HEK293 (cell line): ENCODE measurements around the gene DDTL.

Experiments used
- CTCF ChIA-PET: fragments of 350-600 bp; formaldehyde crosslinking; extraction: SDS; loops from one replicate; lab custom pipeline; 2021; ENCODE audit warnings: antibody characterized with exemption; lab: Yijun Ruan, JAX
- POLR2A ChIA-PET: fragments of 300-600 bp; formaldehyde crosslinking; extraction: SDS; loops from one replicate; lab custom pipeline; 2020; ENCODE audit warnings: antibody characterized with exemption, inconsistent platforms; lab: Yijun Ruan, JAX
- H3K27ac ChIP-seq: fragments of 200-500 bp; sonication (Bioruptor generic); 2 replicates; pipeline ENCODE4 v1.5.1; 2014; ENCODE audit warnings: low read depth, low read length, control low read depth, inconsistent platforms; ENCODE audit errors: extremely low read depth
- H3K36me3 ChIP-seq, 2 experiments: fragments of 200-500 bp in 1 of 2; sonication (Bioruptor generic) in 1 of 2; 1 replicate in 1 of 2; 2 replicates in 1 of 2; pipeline ENCODE4 v1.5.1; 2014 to 2017; ENCODE audit warnings: inconsistent platforms in 2 of 2, low read length in 2 of 2; ENCODE audit not compliant: control insufficient read depth in 2 of 2, insufficient read depth in 1 of 2
- H3K4me1 ChIP-seq: fragments of 200-500 bp; sonication (Bioruptor generic); 2 replicates; pipeline ENCODE4 v1.5.1; 2014; ENCODE audit warnings: mild to moderate bottlenecking, low read length, inconsistent platforms; ENCODE audit not compliant: control insufficient read depth, insufficient read depth
- H3K4me3 ChIP-seq: 2 replicates; pipeline ENCODE4 v1.5.1; 2011; ENCODE audit warnings: low read depth, mild to moderate bottlenecking, control low read depth, low read length, moderate library complexity
- H3K9me3 ChIP-seq: fragments of 200-500 bp; sonication (Bioruptor generic); 2 replicates; pipeline ENCODE4 v1.5.1; 2014; ENCODE audit warnings: low read depth, low read length, inconsistent platforms; ENCODE audit not compliant: control insufficient read depth, insufficient read depth
- HOXD13 ChIP-seq: sonication (generic); formaldehyde crosslinking; IDR thresholded peaks from 2 replicates; pipeline ENCODE4 v1.8.0; 2022; ENCODE audit warnings: missing genetic modification reagents, borderline replicate concordance
- MEIS1 ChIP-seq: sonication (generic); formaldehyde crosslinking; IDR thresholded peaks from 2 replicates; pipeline ENCODE4 v1.8.1; 2022; ENCODE audit warnings: missing genetic modification reagents, mild to moderate bottlenecking, borderline replicate concordance
- SETDB1 ChIP-seq: IDR thresholded peaks from one replicate; pipeline ENCODE4 v1.6.1; 2017; ENCODE audit warnings: mild to moderate bottlenecking, low read length, moderate library complexity, mixed read lengths; ENCODE audit not compliant: insufficient read length
- SP2 ChIP-seq: fragments of 450-650 bp; formaldehyde crosslinking; IDR thresholded peaks from 2 replicates; pipeline ENCODE4 v1.5.1; 2016; ENCODE audit warnings: missing biosample characterization, missing genetic modification characterization
- TRIM28 ChIP-seq: IDR thresholded peaks from 2 replicates; pipeline ENCODE4 v1.6.1; 2011; ENCODE audit warnings: low read length, control low read depth, borderline replicate concordance
- ZFP41 ChIP-seq: fragments of 450-650 bp; formaldehyde crosslinking; IDR thresholded peaks from 2 replicates; pipeline ENCODE4 v1.5.1; 2016; ENCODE audit warnings: missing biosample characterization, missing genetic modification characterization, borderline replicate concordance
- ZNF121 ChIP-seq: fragments of 450-650 bp; formaldehyde crosslinking; IDR thresholded peaks from 2 replicates; pipeline ENCODE4 v1.5.1; 2016; ENCODE audit warnings: missing biosample characterization, missing genetic modification characterization
- ZNF19 ChIP-seq: fragments of 450-650 bp; formaldehyde crosslinking; IDR thresholded peaks from 2 replicates; pipeline ENCODE4; 2016; ENCODE audit warnings: missing biosample characterization, missing genetic modification characterization, low read depth
- ZNF2 ChIP-seq: fragments of 450-650 bp; formaldehyde crosslinking; IDR thresholded peaks from 2 replicates; pipeline ENCODE4 v1.5.1; 2016; ENCODE audit warnings: missing biosample characterization, missing genetic modification characterization
- ZNF223 ChIP-seq: fragments of 450-650 bp; formaldehyde crosslinking; IDR thresholded peaks from 2 replicates; pipeline ENCODE4 v1.5.1; 2016; ENCODE audit warnings: missing biosample characterization, missing genetic modification characterization
- ZNF37A ChIP-seq: fragments of 450-650 bp; IDR thresholded peaks from 2 replicates; pipeline ENCODE4 v1.5.1; 2018; ENCODE audit warnings: missing biosample characterization, missing genetic modification characterization
- ZNF433 ChIP-seq: fragments of 450-650 bp; formaldehyde crosslinking; IDR thresholded peaks from 2 replicates; pipeline ENCODE4 v1.5.1; 2016; ENCODE audit warnings: missing biosample characterization, missing genetic modification characterization, low read depth
- ZNF560 ChIP-seq: fragments of 450-650 bp; formaldehyde crosslinking; IDR thresholded peaks from 2 replicates; pipeline ENCODE4 v1.5.1; 2017; ENCODE audit warnings: missing biosample characterization, missing genetic modification characterization, borderline replicate concordance
- ZNF629 ChIP-seq: fragments of 450-650 bp; formaldehyde crosslinking; IDR thresholded peaks from 2 replicates; pipeline ENCODE4 v1.5.1; 2017; ENCODE audit warnings: missing biosample characterization, missing genetic modification characterization
- ZNF660 ChIP-seq: fragments of 450-650 bp; IDR thresholded peaks from 2 replicates; pipeline ENCODE4 v1.5.1; 2018; ENCODE audit warnings: missing biosample characterization, mild to moderate bottlenecking, missing genetic modification characterization
- ZNF776 ChIP-seq: fragments of 450-650 bp; formaldehyde crosslinking; IDR thresholded peaks from 2 replicates; pipeline ENCODE4 v1.5.0; 2017; ENCODE audit warnings: missing biosample characterization, missing genetic modification characterization, borderline replicate concordance
- ZNF785 ChIP-seq: fragments of 450-650 bp; formaldehyde crosslinking; IDR thresholded peaks from 2 replicates; pipeline ENCODE4 v1.5.1; 2016; ENCODE audit warnings: missing biosample characterization, missing genetic modification characterization
- ZNF837 ChIP-seq: fragments of 450-650 bp; formaldehyde crosslinking; IDR thresholded peaks from 2 replicates; pipeline ENCODE4 v1.5.1; 2016; ENCODE audit warnings: missing biosample characterization, missing genetic modification characterization
- ZNF843 ChIP-seq: fragments of 450-650 bp; formaldehyde crosslinking; IDR thresholded peaks from 2 replicates; pipeline ENCODE4 v1.5.1; 2016; ENCODE audit warnings: missing biosample characterization, missing genetic modification characterization
- TF ChIP-seq, protein P1 (sequence below): fragments of 450-650 bp; formaldehyde crosslinking; IDR thresholded peaks from 2 replicates; pipeline ENCODE4 v1.5.1; 2016; ENCODE audit warnings: missing biosample characterization, missing genetic modification characterization
- TF ChIP-seq, protein P2 (sequence below): fragments of 450-650 bp; formaldehyde crosslinking; IDR thresholded peaks from 2 replicates; pipeline ENCODE4 v1.5.1; 2016; ENCODE audit warnings: missing biosample characterization, missing genetic modification characterization
- TF ChIP-seq, protein P3 (sequence below): fragments of 450-650 bp; formaldehyde crosslinking; IDR thresholded peaks from 2 replicates; pipeline ENCODE4 v1.5.1; 2016; ENCODE audit warnings: missing biosample characterization, missing genetic modification characterization
- TF ChIP-seq, protein P4 (sequence below): fragments of 450-650 bp; formaldehyde crosslinking; IDR thresholded peaks from 2 replicates; pipeline ENCODE4 v1.5.1; 2016; ENCODE audit warnings: missing biosample characterization, missing genetic modification characterization

The DDTL gene

DNA sequence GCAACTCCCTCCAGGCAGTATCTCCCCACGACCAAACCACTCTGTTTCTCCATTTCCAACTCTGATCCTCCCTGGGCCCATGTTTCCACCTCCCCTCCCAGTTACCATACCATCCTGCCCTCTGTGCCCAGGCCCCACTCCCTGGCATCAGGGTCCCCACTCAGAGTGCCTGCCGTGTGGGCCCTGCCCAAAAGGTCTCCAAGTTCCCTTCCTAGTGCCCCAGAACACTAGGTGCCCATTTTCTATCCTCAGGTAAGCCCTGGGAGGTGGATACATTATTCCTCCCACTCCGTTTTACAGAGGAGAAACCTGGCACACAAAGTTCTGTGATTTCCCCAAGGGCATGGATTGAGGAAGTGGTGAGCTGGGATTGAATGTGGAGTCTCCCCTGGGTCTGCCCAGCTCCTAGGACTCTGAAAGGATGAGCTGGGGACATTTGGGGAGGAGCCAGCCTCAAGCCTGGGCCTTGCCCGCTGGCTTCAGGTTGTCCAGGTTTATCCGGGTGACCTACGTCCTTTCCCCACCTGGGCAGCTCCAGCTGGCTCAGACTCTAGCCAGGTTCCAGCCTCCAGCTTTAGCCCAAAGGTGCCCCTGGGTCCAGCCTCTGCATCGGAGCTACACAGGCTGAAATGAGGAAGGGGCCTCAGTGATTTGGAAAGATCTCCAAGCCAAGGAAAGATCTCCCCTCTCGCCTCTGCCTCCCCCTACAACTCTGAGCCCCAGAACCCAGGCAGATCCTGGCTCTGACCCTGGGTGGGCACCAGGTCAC is 40.7 kb downstream of the DDTL start:
- Histone ChIP-seq H3K36me3 (no peaks in the 10 kb centered on the region), H3K4me1 (no peaks in the 10 kb centered on the region)
- TF ChIP-seq, protein P1, sequence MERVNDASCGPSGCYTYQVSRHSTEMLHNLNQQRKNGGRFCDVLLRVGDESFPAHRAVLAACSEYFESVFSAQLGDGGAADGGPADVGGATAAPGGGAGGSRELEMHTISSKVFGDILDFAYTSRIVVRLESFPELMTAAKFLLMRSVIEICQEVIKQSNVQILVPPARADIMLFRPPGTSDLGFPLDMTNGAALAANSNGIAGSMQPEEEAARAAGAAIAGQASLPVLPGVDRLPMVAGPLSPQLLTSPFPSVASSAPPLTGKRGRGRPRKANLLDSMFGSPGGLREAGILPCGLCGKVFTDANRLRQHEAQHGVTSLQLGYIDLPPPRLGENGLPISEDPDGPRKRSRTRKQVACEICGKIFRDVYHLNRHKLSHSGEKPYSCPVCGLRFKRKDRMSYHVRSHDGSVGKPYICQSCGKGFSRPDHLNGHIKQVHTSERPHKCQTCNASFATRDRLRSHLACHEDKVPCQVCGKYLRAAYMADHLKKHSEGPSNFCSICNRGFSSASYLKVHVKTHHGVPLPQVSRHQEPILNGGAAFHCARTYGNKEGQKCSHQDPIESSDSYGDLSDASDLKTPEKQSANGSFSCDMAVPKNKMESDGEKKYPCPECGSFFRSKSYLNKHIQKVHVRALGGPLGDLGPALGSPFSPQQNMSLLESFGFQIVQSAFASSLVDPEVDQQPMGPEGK: no peak
- TF ChIP-seq HOXD13 (CRISPR knock-in tag) (no peak), SP2 (tag by site-specific recombination) (no peak), ZNF837 (tag by site-specific recombination) (no peak), SETDB1 (no peak), ZNF223 (tag by site-specific recombination) (no peak), ZNF776 (tag by site-specific recombination) (no peak), ZNF560 (no peak)
- TF ChIP-seq, all 188 proteins: peak for 0
- ChIA-PET CTCF (interaction anchor here (0.7 to 1.4 kb wide), 2 partner anchors 23 to 149 kb away, joined by 3 to 4 read pairs; no protein-coding TSS in a partner anchor), POLR2A (no interaction called here)
- Histone ChIP-seq H3K4me3 (no peak overlapping the region), H3K27ac (no peak overlapping the region), H3K9me3 (no peaks in the 10 kb centered on the region)

DNA sequence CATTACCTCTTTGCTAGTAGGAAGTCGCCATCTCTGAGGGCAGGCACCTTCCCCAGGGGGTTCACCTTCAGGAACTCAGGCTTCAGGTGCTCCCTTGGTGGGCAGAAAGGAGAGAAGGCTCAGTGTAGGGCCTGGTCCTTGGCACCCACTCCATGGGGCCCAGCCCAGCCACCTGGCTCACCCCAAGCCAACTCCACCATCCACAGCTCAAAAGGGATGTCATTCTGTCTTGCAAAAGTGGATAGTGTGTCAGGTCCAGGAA is 41.3 kb downstream of the DDTL start:
- Histone ChIP-seq H3K4me1 (no peaks in the 10 kb centered on the region), H3K27ac (no peak overlapping the region), H3K4me3 (no peak overlapping the region), H3K36me3 (no peaks in the 10 kb centered on the region), H3K9me3 (no peaks in the 10 kb centered on the region)
- ChIA-PET CTCF (interaction anchor here (0.7 to 1.4 kb wide), 2 partner anchors 149 to 1669 kb away, joined by 4 read pairs; no protein-coding TSS in a partner anchor), POLR2A (no interaction called here)
- TF ChIP-seq, protein P2, sequence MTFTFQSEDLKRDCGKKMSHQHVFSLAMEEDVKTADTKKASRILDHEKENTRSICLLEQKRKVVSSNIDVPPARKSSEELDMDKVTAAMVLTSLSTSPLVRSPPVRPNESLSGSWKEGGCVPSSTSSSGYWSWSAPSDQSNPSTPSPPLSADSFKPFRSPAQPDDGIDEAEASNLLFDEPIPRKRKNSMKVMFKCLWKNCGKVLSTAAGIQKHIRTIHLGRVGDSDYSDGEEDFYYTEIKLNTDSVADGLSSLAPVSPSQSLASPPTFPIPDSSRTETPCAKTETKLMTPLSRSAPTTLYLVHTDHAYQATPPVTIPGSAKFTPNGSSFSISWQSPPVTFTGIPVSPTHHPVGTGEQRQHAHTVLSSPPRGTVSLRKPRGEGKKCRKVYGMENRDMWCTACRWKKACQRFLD (tag by site-specific recombination): no peak

DNA sequence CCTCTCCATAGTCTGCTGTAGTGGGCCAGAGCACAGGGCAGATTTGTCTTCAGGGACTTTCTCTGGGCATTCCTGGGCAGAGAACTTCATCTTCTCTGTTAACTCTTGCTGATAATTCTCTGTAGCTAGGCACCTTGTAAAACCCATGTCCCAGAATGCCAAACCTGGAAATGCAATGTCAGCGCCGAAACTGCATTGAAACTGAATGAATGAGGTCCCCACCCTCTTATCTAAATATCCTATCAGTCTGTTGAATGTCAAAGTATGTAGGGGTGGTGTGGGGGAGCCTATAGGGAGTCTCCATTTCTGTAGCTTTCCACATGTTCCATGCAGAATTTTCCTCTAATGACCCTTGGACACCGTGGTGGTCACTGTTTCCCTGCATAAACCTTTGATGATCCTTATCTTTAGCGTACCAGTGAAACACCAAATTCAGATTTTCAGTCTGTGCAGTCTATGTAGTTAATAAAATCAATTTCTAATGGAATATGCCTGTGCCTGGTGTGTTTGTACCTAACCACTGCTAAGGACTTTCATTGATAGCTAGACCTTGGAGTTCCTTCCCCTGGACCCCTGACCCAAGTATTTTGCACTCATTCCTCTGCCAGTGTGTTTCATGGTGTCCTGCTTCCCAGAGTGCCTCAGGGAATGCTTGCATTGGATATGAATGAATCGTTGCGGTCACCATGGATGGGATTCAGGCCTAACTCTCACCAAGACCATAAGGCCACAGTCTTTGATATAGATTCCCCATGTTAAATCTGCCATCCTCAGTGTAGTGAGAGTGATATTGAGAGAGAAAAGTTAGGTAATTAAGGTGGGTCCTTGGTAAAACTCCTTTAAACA is 41.9 kb downstream of the DDTL start:
- no peak for TF ChIP-seq ZNF785
- TF ChIP-seq ZNF19 (tag by site-specific recombination): no peak
- TF ChIP-seq, protein P3, sequence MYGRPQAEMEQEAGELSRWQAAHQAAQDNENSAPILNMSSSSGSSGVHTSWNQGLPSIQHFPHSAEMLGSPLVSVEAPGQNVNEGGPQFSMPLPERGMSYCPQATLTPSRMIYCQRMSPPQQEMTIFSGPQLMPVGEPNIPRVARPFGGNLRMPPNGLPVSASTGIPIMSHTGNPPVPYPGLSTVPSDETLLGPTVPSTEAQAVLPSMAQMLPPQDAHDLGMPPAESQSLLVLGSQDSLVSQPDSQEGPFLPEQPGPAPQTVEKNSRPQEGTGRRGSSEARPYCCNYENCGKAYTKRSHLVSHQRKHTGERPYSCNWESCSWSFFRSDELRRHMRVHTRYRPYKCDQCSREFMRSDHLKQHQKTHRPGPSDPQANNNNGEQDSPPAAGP: no peak
- TF ChIP-seq ZNF37A (tag by site-specific recombination): no peak
- no peak for TF ChIP-seq ZNF2 (tag by site-specific recombination)
- TF ChIP-seq, protein P2 (tag by site-specific recombination): no peak
- no peak for TF ChIP-seq MEIS1 (CRISPR knock-in tag)
- no peak for TF ChIP-seq ZNF121 (tag by site-specific recombination)
- TF ChIP-seq ZNF433: no peak
- no peak for TF ChIP-seq ZNF843 (tag by site-specific recombination)
- no peak for TF ChIP-seq ZNF560
- no peak for TF ChIP-seq ZNF629
- no peak for TF ChIP-seq ZNF660 (tag by site-specific recombination)
- no peak for TF ChIP-seq TRIM28
- TF ChIP-seq, protein P4, sequence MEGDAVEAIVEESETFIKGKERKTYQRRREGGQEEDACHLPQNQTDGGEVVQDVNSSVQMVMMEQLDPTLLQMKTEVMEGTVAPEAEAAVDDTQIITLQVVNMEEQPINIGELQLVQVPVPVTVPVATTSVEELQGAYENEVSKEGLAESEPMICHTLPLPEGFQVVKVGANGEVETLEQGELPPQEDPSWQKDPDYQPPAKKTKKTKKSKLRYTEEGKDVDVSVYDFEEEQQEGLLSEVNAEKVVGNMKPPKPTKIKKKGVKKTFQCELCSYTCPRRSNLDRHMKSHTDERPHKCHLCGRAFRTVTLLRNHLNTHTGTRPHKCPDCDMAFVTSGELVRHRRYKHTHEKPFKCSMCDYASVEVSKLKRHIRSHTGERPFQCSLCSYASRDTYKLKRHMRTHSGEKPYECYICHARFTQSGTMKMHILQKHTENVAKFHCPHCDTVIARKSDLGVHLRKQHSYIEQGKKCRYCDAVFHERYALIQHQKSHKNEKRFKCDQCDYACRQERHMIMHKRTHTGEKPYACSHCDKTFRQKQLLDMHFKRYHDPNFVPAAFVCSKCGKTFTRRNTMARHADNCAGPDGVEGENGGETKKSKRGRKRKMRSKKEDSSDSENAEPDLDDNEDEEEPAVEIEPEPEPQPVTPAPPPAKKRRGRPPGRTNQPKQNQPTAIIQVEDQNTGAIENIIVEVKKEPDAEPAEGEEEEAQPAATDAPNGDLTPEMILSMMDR (tag by site-specific recombination): no peak
- TF ChIP-seq ZFP41: no peak
- H3K4me3 ChIP-seq: no peak overlapping the region
- H3K9me3 ChIP-seq: no peaks in the 10 kb centered on the region
- H3K27ac ChIP-seq: no peak overlapping the region
- CTCF ChIA-PET: interaction anchor here (0.7 to 1.4 kb wide), 2 partner anchors 148 to 1669 kb away, joined by 4 read pairs; no protein-coding TSS in a partner anchor
- POLR2A ChIA-PET: no interaction called here
- H3K4me1 ChIP-seq: no peaks in the 10 kb centered on the region
- no peaks in the 10 kb centered on the region for H3K36me3 ChIP-seq
